ENCODE data around the gene COA8.

- TF ChIP-seq EP300 (IDR thresholded peaks at IDR 0.05; ENCODE audit: borderline replicate concordance): no peak
- no peak for TF ChIP-seq TEAD4 (IDR thresholded peaks at IDR 0.05)
- TF ChIP-seq YY1 (IDR thresholded peaks at IDR 0.05; ENCODE audit: low read depth): no peak
- no peak for TF ChIP-seq EGR1 (IDR thresholded peaks at IDR 0.05)
- no peak for TF ChIP-seq MAX (IDR thresholded peaks at IDR 0.05)
- TF ChIP-seq REST (IDR thresholded peaks at IDR 0.05; ENCODE audit: low read depth): no peak
- TF ChIP-seq RAD21 (IDR thresholded peaks at IDR 0.05; ENCODE audit: low read depth): no peak
- TF ChIP-seq CEBPB (IDR thresholded peaks at IDR 0.05): no peak
- TF ChIP-seq USF1 (IDR thresholded peaks at IDR 0.05): no peak
- TF ChIP-seq TAF1 (IDR thresholded peaks at IDR 0.05; ENCODE audit: low read depth): no peak
- TF ChIP-seq CREB1 (IDR thresholded peaks at IDR 0.05; ENCODE audit: low read depth): no peak
- TF ChIP-seq FOXM1 (IDR thresholded peaks at IDR 0.05; ENCODE audit: borderline replicate concordance, low read depth): no peak
- no peak for TF ChIP-seq NFIC (IDR thresholded peaks at IDR 0.05)
- no peak for TF ChIP-seq ZBTB7A (IDR thresholded peaks at IDR 0.05; ENCODE audit: low read depth)
Observed at GRCh38 chr14:103549361-103550311, 13.1 kb upstream of the COA8 start.

Measured in Ishikawa (cell line).